IPS DF 4.7 (cell line): ENCODE data around the gene TTLL11.

Source experiments
- DNase-seq: peaks from one replicate; pipeline ENCODE4 v3.0.0-alpha.2; 2013; ENCODE audit warnings: low spot score; ENCODE audit errors: extremely low read depth

Gene TTLL11

GRCh38 chr9:121835587-121836365, 257.3 kb downstream of the TTLL11 start:
- no peak for DNase-seq

GRCh38 chr9:121833061-121833460, 260.0 kb downstream of the TTLL11 start:
- DNase-seq: no peak

DNA sequence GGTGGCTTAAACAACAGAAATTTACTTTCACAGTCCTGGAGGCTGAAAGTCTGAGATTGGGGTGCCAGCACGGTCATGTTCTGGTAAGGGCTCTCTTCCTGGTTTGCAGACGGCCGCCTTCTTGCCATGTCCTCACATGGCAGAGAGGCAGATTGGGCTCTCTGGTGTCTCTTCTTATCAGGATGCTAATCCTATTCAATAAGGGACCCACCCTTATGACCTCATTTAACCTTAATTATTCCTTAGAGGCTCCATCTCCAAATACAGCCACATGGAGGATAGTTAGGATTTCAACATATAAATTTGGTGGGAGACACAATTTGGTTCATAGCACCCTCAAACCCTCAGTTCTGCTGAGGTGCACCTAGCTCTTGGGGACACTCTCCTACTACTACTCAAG, 261.2 kb downstream of the TTLL11 start:
- DNase-seq: no peak

DNA sequence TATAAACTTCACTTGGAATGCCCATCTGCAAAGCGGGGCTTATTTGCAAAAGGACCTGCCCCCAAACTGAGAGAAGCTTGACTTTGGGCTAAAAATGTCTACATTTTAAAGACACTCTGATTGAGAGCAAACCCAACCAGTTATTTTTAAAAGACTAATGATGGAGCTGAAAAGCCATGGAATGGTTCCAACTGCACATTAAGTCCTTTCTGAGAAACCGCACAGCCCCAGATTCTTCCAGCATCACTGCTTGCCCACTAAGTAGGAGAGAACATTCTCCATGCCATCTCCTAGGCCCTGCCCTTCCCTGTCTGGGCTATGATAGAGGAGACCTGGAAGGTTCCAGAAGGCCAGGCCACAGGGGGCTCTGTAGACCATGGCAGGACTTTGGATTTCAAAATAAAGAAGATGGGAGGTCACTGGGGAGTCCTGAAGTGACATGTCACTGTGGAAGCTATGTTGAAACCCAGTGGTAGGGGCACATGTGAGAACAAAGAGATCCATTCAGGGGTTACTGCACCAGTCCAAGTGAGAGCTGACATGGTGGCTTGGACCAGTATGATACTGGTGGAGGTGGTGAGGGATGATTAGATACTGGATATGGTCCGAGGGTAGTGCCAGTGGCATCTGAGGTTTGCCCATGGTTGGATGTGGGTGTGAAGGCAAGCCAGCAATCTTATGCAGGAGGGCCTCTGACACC, 262.5 kb downstream of the TTLL11 start:
- no peak for DNase-seq

DNA sequence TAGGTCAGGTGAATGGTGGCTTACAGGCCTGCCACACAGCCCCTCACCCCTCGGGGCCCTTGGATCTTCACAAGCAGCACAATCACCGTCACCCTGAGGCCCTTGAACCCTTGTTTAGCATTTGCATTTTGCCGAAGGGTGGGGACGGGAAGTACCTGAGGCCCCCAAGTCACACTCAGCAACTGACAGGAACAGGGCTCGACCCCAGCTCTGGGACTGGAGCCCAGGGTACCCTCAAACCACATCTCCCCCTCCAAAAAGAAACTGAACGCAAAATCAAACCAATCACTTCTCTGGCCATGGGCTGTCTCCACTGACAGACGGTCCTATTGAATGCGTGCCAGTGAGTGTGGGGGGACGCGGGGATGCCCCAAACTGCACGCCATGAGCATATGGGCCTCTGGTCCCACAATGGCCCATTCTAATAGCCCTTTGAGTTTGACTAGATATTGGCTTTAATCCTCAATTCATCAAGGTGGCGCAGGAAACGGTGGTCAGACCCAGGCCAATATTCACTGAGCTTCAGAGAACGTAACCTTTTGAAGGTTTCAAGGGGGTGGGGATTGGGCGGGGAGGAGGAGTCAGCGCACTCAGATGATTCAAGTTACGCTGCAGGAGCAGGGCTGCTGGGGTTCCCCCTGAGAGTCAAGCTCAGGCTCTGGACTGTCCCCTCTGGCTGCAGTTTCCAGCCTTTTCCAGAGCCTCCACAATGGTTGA, 265.7 kb downstream of the TTLL11 start:
- DNase-seq: no peak

- no peak for DNase-seq
Observed at GRCh38 chr9:121826711-121827110, 266.4 kb downstream of the TTLL11 start.

DNA sequence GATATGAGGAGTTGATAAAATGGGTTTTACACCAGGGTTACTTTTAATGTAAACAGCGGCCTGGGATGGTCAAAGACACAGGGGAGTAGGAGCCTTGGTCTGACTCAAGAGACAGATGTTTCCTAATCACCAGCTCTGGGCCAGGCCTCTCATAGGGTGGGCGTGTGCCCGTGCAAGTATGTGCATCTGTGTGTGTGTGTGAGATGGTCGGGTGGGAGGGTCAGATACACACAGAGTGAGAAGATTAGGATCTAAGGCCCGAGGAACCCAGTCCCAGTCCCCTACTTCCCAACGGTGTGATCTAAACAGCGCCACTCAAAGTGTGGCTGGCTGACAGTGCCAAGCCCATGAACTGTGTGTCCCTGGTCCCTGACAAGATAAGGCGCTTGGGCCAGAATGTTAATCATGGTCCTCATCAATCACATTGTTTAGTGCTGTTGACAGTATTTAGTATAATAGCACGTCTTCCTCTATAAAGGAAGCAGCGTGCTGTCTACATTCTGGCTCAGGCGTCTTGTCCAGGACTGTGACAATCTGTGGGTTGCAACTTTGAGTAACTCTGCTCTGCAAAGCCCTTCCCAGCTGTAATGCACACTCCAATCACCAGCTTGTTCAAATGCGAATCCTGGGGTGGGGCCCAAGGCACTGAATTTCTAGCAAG, 267.9 kb downstream of the TTLL11 start:
- DNase-seq: no peak

DNA sequence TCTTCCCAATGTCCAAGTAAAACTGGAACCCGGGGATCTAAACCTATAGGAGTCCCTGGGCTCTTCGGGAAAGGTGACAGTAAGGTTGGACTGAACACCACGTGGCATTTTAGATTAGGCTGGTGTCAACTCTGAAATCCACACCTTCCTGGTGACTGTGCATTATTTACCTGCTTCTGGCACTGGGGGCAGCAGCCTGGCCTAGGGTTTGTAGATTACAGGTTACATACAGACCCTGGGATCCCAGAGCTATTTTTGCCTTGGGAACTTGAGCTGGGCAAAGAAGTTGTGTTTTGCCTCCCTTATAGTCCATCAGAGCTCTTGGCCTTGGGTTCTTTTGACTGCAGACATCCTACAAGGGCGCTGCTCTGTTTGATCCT, 268.5 kb downstream of the TTLL11 start:
- no peak for DNase-seq

GRCh38 chr9:121823451-121824169, 269.5 kb downstream of the TTLL11 start:
- DNase-seq: no peak

- DNase-seq: no peak
Observed at GRCh38 chr9:121822093-121823085, 270.7 kb downstream of the TTLL11 start.

DNA sequence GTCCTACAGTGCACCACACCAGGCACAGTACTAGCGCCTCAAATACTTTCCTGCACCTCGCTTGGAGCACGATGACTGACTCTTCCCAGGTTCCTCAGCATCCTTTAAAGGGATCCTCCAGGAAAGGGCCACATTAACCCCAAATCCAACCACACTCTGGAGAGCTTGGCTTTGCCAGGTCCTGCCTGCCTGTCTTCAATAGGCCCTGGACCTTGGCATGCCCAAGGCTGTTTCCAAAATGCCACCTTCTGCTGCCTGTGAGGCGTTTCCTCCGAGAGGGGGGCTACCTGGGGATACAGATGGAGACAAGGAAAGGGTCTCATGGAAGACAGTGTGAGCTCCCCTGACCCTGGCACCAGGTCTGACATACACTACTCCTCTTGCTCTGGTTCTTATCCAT, 271.8 kb downstream of the TTLL11 start:
- no peak for DNase-seq

GRCh38 chr9:121820286-121821005, 272.7 kb downstream of the TTLL11 start:
- DNase-seq: no peak

DNA sequence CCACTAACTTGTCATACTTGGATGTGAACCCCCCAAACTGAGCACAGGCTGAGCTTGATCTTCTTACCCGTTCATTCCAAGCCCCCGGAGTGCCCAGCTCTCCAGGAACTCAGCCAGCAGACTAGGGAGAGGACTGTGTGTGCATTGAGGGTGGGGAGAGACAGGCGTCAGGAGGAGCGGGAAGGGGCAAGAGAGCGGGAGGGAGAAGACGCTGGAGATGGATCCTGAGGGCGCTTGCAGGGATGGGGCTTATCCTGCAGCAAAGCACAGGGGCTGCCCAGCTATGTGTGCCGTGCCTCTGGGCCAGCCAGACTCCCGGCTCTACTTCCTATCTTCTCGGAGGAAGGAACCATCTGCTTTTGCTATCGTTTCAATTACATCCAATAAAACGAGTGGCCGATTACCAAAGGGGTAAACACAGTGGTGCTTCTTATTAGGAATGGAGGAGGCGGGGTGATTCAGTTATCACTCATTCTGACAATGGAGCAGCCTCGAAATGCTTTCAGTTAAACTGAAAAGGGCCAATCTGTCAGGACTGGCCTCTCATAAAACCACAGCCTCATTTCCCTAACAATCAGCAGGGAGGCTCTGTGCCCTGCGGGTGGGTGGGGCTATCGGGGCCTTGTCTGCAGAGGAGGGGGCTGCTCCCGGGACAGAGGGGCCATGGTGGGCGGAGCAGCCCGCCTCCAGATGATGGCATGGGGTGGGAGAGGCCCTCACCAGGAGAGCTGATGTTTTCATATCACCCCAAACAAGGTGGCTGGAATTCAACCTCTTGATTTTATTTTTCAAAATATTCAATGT, 273.5 kb downstream of the TTLL11 start:
- no peak for DNase-seq

- no peak for DNase-seq
Observed at GRCh38 chr9:121818841-121819427, 274.2 kb downstream of the TTLL11 start.

GRCh38 chr9:121818016-121818661, 275.0 kb downstream of the TTLL11 start:
- DNase-seq: no peak

DNA sequence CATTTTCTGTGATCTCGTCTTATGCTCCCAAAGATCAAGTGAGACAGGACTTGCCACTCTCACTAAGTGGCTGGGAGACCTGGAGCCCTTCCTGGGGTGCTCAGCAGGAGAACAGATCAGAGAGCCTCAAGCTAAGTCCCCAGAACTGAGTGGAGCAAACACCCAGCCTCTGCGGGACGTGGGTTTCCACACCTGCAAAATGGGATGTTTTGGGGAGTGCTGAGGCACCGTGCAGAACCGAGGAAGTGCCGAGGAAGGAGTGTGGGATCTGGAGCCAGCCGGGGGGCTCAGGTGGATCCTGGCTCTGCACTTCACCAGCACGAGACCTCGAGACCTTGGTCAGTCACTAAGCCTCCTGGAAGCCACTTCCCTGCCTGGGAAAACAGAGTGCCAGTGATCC, 275.6 kb downstream of the TTLL11 start:
- no peak for DNase-seq

- no peak for DNase-seq
Observed at GRCh38 chr9:121816845-121817450, 276.2 kb downstream of the TTLL11 start.
